ENCODE measurements around the gene PCDH15. TPM values are rescaled to one million over a fixed set of nuclear protein-coding genes. Genes with fewer than 3 reads are reported as not detected.

PCDH15 gene
- total RNA-seq, 6 donors from 2014 or later = 0.59 to 1.9 (median 1.1) TPM

GRCh38 chr10:54259104-54259503 lies 541.9 kb downstream of the PCDH15 start:
- H3K36me3 ChIP-seq = no peaks in the 10 kb centered on the region
- H3K9me3 ChIP-seq = no peaks in the 10 kb centered on the region
- TF ChIP-seq EP300 (IDR thresholded peaks at IDR 0.05) (no peak), CTCF (IDR thresholded peaks at IDR 0.05) (no peak), POLR2AphosphoS5 (IDR thresholded peaks at IDR 0.05) (no peak), POLR2A (IDR thresholded peaks at IDR 0.05) (no peak)
- H3K4me1 ChIP-seq = no peaks in the 10 kb centered on the region
- ATAC-seq (ENCODE audit: low FRiP score in 2 of 2) (no peak), DNase-seq (no peak)
- no peak overlapping the region for H3K27ac ChIP-seq
- 75% methylated on average over 2 of the region's 2 CpGs for WGBS, 2 donors
- H3K27me3 ChIP-seq = no peaks in the 10 kb centered on the region
- H3K4me3 ChIP-seq = no peak overlapping the region

- 67 to 73% methylated on average over 4 of the region's 4 CpGs for WGBS, 2 donors
- Histone ChIP-seq H3K27ac (no peak overlapping the region), H3K4me1 (no peaks in the 10 kb centered on the region), H3K4me3 (no peak overlapping the region), H3K27me3 (no peaks in the 10 kb centered on the region), H3K9me3 (peaks cover 0 to 6% (median 3%) of the 10 kb centered on the region in 4 donors), H3K36me3 (no peaks in the 10 kb centered on the region)
- ATAC-seq (ENCODE audit: low FRiP score in 2 of 2) (no peak), DNase-seq (no peak)
- no peak for TF ChIP-seq CTCF (IDR thresholded peaks at IDR 0.05)
- no peak for TF ChIP-seq POLR2AphosphoS5 (IDR thresholded peaks at IDR 0.05)
- no peak for TF ChIP-seq EP300 (IDR thresholded peaks at IDR 0.05)
- no peak for TF ChIP-seq POLR2A (IDR thresholded peaks at IDR 0.05)
Observed at GRCh38 chr10:54234832-54235231, 566.2 kb downstream of the PCDH15 start.

GRCh38 chr10:54203401-54203800 lies 597.6 kb downstream of the PCDH15 start:
- ATAC-seq (ENCODE audit: low FRiP score in 2 of 2) (no peak), DNase-seq (no peak)
- no peaks in the 10 kb centered on the region for H3K27me3 ChIP-seq
- WGBS, 2 donors = 71 to 72% methylated on average over 2 of the region's 2 CpGs
- H3K4me3 ChIP-seq = no peak overlapping the region
- no peaks in the 10 kb centered on the region for H3K36me3 ChIP-seq
- no peaks in the 10 kb centered on the region for H3K9me3 ChIP-seq
- no peaks in the 10 kb centered on the region for H3K4me1 ChIP-seq
- no peak overlapping the region for H3K27ac ChIP-seq
- TF ChIP-seq CTCF (IDR thresholded peaks at IDR 0.05) (no peak), POLR2A (IDR thresholded peaks at IDR 0.05) (no peak), POLR2AphosphoS5 (IDR thresholded peaks at IDR 0.05) (no peak), EP300 (IDR thresholded peaks at IDR 0.05) (no peak)

GRCh38 chr10:54198051-54198450 lies 603.0 kb downstream of the PCDH15 start:
- 52 to 67% methylated on average over 3 of the region's 3 CpGs for WGBS, 2 donors
- Histone ChIP-seq H3K27ac (no peak overlapping the region), H3K9me3 (no peaks in the 10 kb centered on the region), H3K4me3 (no peak overlapping the region), H3K27me3 (no peaks in the 10 kb centered on the region), H3K4me1 (no peaks in the 10 kb centered on the region), H3K36me3 (no peaks in the 10 kb centered on the region)
- ATAC-seq (ENCODE audit: low FRiP score in 2 of 2) = no peak
- TF ChIP-seq POLR2AphosphoS5 (IDR thresholded peaks at IDR 0.05) (no peak), POLR2A (IDR thresholded peaks at IDR 0.05) (no peak), EP300 (IDR thresholded peaks at IDR 0.05) (no peak), CTCF (IDR thresholded peaks at IDR 0.05) (no peak)
- DNase-seq = no peak

- ATAC-seq (ENCODE audit: low FRiP score in 2 of 2) (no peak), DNase-seq (no peak)
Observed at GRCh38 chr10:54194806-54195205, 606.2 kb downstream of the PCDH15 start.

More at GRCh38 chr10:54194806-54195205, 606.2 kb downstream of the PCDH15 start:
- TF ChIP-seq POLR2A (IDR thresholded peaks at IDR 0.05) (no peak), POLR2AphosphoS5 (IDR thresholded peaks at IDR 0.05) (no peak), CTCF (IDR thresholded peaks at IDR 0.05) (no peak), EP300 (IDR thresholded peaks at IDR 0.05) (no peak)
- Histone ChIP-seq H3K36me3 (no peaks in the 10 kb centered on the region), H3K9me3 (no peaks in the 10 kb centered on the region), H3K27ac (no peak overlapping the region), H3K27me3 (no peaks in the 10 kb centered on the region), H3K4me1 (no peaks in the 10 kb centered on the region), H3K4me3 (no peak overlapping the region)
